SU-DHL-6 (cell line): ENCODE measurements around the gene HASPIN.

Experiments
- H2AFZ ChIP-seq: fragments of 200-600 bp; sonication (generic); 2 replicates; pipeline ENCODE4 v1.6.1; 2014; ENCODE audit warnings: low read depth, mild to moderate bottlenecking, moderate library complexity, mixed read lengths, antibody characterized with exemption, low read length; ENCODE audit not compliant: severe bottlenecking
- H3F3A ChIP-seq: fragments of 200-600 bp; shearing (Covaris generic); 2 replicates; pipeline ENCODE4 v1.6.0; 2016; ENCODE audit warnings: antibody characterized with exemption, mild to moderate bottlenecking; ENCODE audit not compliant: insufficient read depth
- H3K27ac ChIP-seq: fragments of 200-600 bp; sonication (generic); 2 replicates; pipeline ENCODE4 v1.5.1; 2016; ENCODE audit warnings: low read depth, mild to moderate bottlenecking, low read length, moderate library complexity, mixed read lengths
- H3K27me3 ChIP-seq: fragments of 200-600 bp; sonication (generic), shearing (Covaris generic); 2 replicates; pipeline ENCODE4 v1.6.0; 2014; ENCODE audit warnings: mild to moderate bottlenecking, low read length
- H3K36me3 ChIP-seq: fragments of 200-600 bp; sonication (generic); 2 replicates; pipeline ENCODE4 v1.6.1; 2014; ENCODE audit warnings: mild to moderate bottlenecking, low read length, mixed read lengths
- H3K4me2 ChIP-seq: fragments of 300-600, 200-600 bp; shearing (Covaris generic), sonication (generic); 2 replicates; pipeline ENCODE4 v1.6.0; 2014; ENCODE audit warnings: low read length, low read depth, mild to moderate bottlenecking; ENCODE audit not compliant: poor library complexity, severe bottlenecking
- H3K4me3 ChIP-seq: fragments of 200-600 bp; sonication (generic); 2 replicates; pipeline ENCODE4 v1.5.1; 2014; ENCODE audit warnings: antibody characterized with exemption, low read length, mild to moderate bottlenecking, mixed read lengths; ENCODE audit not compliant: insufficient read depth, poor library complexity, severe bottlenecking
- H3K79me2 ChIP-seq: fragments of 200-600 bp; sonication (generic); 2 replicates; pipeline ENCODE4 v1.6.1; 2014; ENCODE audit warnings: mild to moderate bottlenecking, low read length, moderate library complexity; ENCODE audit not compliant: insufficient read depth
- H3K9ac ChIP-seq: fragments of 200-600 bp; sonication (generic); 2 replicates; pipeline ENCODE4 v1.7.0; 2014; ENCODE audit warnings: mild to moderate bottlenecking, low read length
- H3K9me2 ChIP-seq: fragments of 200-600 bp; sonication (generic); replicated peaks from 2 replicates; pipeline ENCODE4 v1.6.1; 2014; ENCODE audit warnings: low read length; ENCODE audit not compliant: insufficient read depth
- H3K9me3 ChIP-seq: fragments of 200-600 bp; sonication (generic); 2 replicates; pipeline ENCODE4 v1.6.1; 2014; ENCODE audit warnings: low read length, mixed read lengths; ENCODE audit not compliant: insufficient read depth
- H4K20me1 ChIP-seq: fragments of 200-600 bp; sonication (generic); 2 replicates; pipeline ENCODE4 v1.6.1; 2014; ENCODE audit warnings: low read depth, mild to moderate bottlenecking, antibody characterized with exemption, low read length, moderate library complexity, mixed read lengths
- CTCF ChIP-seq: fragments of 200-600 bp; sonication (generic); IDR thresholded peaks from one replicate; pipeline ENCODE4 v1.5.1; 2017; ENCODE audit warnings: antibody characterized with exemption, mild to moderate bottlenecking, low read length, moderate library complexity; ENCODE audit not compliant: insufficient read depth, poor library complexity, severe bottlenecking
- EZH2phosphoT487 ChIP-seq: fragments of 200-600 bp; sonication (generic), shearing (Covaris generic); conservative IDR thresholded peaks from 2 replicates; pipeline ENCODE4 v1.6.1; 2018; ENCODE audit warnings: mild to moderate bottlenecking, antibody characterized with exemption, low read length, moderate library complexity, mixed read lengths

Gene HASPIN

GRCh38 chr17:3738562-3739295, 15.0 kb downstream of the HASPIN start:
- Histone ChIP-seq H3K9me3 (no peaks in the 10 kb centered on the region), H3K9me2 (no peaks in the 10 kb centered on the region), H3K79me2 (no peaks in the 10 kb centered on the region), H3K27ac (no peak overlapping the region), H2AFZ (no peak overlapping the region), H3K4me3 (no peak overlapping the region), H3K36me3 (no peaks in the 10 kb centered on the region), H4K20me1 (no peaks in the 10 kb centered on the region), H3K27me3 (no peaks in the 10 kb centered on the region), H3K9ac (no peak overlapping the region), H3F3A (no peaks in the 10 kb centered on the region), H3K4me2 (no peak overlapping the region)
- TF ChIP-seq CTCF (no peak), EZH2phosphoT487 (no peak)

DNA sequence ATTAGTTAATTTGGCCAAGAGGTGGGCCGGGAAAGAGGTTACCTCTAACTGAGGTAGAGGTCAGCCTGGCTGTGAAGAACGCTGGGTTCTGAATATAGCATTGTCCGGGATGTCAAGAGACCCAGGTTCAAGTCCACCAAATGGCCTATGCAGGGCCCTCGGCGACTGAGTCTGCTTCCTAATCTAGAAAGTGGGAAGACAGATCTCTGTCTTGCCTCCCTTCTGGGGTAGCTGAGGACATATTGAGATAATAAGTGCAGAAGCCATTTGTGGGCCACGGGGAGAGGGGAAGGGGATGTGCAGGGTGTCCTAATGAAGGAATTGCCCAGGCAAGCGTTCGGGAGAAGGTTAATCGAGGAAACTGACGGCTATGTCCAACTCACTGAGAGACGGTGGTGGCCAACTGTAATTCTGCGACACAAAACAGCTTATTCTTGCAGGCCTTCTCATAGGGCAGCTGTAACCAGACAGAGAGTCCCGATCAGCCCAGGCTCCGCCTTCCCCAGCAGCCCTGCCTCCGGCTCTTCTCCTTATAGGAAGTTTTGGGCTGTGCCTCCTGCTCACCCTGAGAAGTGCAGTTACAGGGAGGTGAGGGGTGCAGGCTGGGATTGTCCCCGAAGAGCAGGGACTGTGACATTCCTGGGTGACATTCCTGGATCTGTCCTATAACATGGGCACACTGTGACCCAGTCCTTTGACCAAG, 15.9 kb downstream of the HASPIN start:
- Histone ChIP-seq H3K36me3 (no peaks in the 10 kb centered on the region), H3K9ac (no peak overlapping the region), H3K9me2 (no peaks in the 10 kb centered on the region), H4K20me1 (no peaks in the 10 kb centered on the region), H3F3A (no peaks in the 10 kb centered on the region), H3K9me3 (no peaks in the 10 kb centered on the region), H3K27me3 (no peaks in the 10 kb centered on the region), H3K79me2 (no peaks in the 10 kb centered on the region), H3K4me3 (no peak overlapping the region), H3K4me2 (no peak overlapping the region), H2AFZ (no peak overlapping the region), H3K27ac (no peak overlapping the region)
- no peak for TF ChIP-seq EZH2phosphoT487
- no peak for TF ChIP-seq CTCF

DNA sequence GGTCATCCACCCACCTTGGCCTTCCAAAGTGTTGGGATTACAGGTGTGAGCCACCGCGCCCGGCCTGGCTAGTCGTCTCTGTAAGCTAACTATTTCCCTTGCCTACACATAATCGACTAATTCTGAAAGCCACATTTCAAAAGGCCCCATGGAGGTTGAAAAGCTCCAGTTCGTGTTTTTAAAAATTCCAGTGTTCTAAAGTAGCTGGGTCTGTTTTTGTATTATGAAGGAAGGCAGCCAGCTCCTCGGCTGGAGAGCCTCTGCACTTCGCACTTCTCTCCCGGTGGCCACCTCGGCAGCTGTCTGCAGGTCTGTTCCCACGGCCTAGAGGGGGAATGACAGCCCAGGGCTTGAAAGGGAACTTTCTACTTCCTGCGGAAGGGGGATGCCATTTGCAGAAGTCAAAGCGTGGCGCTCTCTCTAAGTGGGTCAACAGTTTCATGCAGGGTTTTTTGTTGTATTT, 16.9 kb downstream of the HASPIN start:
- H3K36me3 ChIP-seq = no peaks in the 10 kb centered on the region
- H3K4me2 ChIP-seq = no peak overlapping the region
- H3K9me3 ChIP-seq = no peaks in the 10 kb centered on the region
- H3K27me3 ChIP-seq = no peaks in the 10 kb centered on the region
- no peaks in the 10 kb centered on the region for H3K79me2 ChIP-seq
- H4K20me1 ChIP-seq = no peaks in the 10 kb centered on the region
- H3K27ac ChIP-seq = no peak overlapping the region
- no peaks in the 10 kb centered on the region for H3K9me2 ChIP-seq
- TF ChIP-seq EZH2phosphoT487 = no peak
- no peak for TF ChIP-seq CTCF
- H2AFZ ChIP-seq = no peak overlapping the region
- no peak overlapping the region for H3K4me3 ChIP-seq
- H3K9ac ChIP-seq = no peak overlapping the region
- H3F3A ChIP-seq = no peaks in the 10 kb centered on the region
